GM18907 (cell line): ENCODE data around the gene UBE2D2.
"Not testable (repeated sequence)": the region's sequence is repeated elsewhere in the genome, so short reads cannot be mapped to it uniquely, and the experiment has no call there.

Experiments
- ATAC-seq: cut with Tn5 transposase; IDR thresholded peaks from one replicate; pipeline ENCODE4 v1.9.1; 2021; ENCODE audit warnings: mild to moderate bottlenecking, moderate library complexity; ENCODE audit not compliant: unreplicated experiment

UBE2D2 gene

DNA sequence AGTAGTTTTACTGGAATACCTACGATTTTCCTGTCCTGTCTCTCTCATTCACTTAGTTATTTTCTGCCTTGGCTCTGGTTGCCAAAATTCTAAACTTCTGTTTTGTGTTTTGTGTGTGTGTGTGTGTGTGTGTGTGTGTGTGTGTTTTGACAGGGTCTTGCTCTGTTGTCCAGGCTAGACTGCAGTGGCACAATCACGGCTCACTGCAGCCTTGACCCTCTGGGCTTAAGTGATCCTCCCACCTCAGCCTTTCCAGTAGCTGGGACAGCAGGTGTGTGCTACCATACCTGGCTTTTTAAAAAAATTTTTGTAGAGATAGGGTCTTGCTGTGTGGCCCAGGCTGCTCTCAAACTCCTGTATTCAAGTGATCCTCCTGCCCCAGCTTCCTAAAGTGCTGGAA lies 17.2 kb downstream of the UBE2D2 start:
- no peak for ATAC-seq

DNA sequence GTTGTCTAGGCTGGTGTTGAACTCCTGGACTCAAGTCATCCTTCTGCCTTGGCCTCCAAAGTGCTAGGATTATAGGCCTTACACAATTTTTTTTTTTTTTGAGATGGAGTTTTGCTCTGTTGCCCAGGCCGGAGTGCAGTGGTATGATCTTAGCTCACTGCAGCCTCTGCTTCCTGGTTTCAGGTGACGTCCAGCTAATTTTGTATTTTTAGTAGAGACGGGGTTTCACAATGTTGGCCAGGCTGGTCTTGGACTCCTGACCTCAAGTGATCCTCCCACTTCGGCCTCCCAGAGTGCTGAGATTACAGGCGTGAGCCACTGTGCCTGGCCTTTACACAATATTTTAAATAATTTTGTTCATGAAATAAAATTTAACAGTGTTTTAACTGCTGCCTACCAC lies 21.0 kb downstream of the UBE2D2 start:
- ATAC-seq: not testable (repeated sequence)

DNA sequence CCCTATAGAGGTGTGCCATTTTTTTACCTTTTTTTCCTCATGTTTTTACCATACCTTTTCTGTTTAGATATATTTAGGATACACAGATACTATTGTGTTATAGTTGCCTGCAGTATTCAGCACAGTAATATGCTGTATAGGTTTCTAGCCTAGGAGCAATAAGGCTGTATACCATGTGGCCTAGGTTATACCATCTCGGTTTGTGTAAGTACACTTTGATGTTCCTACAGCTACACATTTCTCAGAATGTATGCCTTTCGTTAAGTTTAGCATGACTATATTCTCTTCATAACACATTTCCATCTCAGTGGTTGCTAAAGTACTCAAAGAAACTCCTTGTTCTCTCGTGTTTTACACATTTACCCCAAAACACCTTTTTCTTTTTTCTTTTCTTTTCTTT lies 23.0 kb downstream of the UBE2D2 start:
- ATAC-seq: no peak

DNA sequence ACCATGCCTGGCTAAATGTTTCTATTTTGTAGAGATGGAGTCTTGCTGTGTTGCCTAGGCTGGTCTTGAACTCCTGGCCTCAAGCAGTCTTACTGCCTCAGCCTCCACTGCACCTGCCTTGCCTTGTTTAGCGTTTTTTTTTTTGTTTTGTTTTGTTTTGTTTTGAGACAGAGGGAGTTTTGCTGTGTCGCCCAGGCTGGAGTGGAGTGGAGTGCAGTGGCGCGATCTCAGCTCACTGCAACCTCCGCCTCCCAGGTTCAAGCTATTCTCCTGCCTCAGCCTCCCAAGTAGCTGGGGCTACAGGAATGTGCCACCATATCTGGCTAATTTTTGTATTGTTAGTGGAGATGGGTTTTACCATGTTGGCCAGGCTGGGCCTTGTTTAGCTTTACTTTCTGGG lies 27.0 kb downstream of the UBE2D2 start:
- not testable (repeated sequence) for ATAC-seq

DNA sequence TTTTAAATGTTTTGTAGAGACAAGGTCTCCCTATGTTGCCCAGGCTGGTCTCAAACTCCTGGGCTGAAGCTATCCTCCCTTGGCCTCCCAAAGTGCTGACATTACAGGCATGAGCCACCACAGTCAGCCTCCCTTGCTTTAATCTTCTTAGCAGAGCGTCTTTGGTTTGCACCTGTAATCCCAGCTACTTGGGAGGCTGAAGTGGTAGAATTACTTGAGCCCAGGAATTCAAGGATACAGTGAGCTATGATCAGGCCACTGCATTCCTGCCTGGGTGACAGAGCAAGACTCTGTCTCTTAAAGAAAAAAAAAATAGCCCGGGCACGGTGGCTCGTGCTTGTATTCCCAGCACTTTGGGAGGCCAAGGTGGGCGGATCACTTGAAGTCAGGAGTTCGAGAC lies 27.8 kb downstream of the UBE2D2 start:
- no peak for ATAC-seq

DNA sequence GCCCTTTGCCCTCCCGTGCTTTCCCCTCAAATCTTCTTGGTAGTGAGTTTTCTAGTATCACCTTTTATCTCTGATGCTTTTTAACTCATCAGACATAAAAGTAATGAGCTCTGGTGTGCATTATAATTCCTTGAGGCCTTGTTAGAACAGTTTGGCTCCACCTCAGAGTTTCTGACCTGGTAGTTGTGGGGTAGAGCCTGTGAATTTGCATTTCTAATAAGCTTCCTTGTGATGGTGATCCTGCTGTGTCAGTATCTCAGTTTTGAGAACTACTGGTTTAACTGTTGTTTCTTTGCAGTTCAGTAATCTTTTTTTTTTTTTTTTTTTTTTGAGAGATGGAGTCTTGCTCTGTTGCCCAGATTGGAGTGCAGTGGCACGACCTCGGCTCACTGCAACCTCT lies 31.1 kb downstream of the UBE2D2 start:
- no peak for ATAC-seq

DNA sequence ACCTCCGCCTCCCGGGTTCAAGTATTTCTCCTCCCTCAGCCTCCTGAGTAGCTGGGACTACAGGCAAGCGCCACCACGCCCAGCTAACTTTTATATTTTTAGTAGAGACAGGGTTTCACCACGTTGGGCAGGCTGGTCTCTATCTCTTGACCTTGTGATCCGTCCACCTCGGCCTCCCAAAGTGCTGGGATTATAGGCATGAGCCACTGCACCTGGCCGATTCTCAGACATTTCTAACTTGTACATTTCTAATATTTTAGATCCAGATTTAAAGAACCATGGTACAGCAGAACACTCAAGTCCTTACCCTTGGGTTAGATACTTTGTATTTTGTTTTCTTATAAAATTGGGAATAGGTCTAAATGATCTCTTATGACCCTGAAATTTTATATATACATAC lies 31.9 kb downstream of the UBE2D2 start:
- not testable (repeated sequence) for ATAC-seq

DNA sequence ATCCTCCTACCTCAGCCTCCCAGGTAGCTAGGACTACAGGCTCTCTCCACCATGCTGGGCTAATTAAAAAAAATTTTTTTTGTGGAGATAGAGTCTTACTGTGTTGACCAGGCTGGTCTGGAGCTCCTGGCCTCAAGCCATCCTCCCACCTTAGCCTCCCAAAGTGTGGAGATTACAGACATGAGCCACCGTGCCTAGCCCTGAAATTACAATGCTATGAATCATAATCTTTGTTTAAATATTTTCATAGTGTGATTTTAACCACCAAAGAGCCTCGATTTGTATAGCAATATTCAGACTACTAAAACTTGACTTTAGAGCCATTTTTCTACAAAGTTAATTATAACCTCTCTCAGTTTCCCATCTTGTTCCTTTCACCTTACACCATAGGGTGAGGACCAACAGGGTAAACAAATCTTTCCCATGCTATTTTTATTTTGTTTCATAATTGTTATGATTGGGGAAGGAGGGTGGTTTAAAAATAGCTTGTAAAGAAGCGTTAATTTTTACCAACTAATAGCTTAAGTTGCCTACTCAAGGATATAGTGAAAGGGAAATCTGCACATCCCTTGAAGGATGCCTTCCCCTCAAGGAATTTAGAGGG lies 32.7 kb downstream of the UBE2D2 start:
- no peak for ATAC-seq

DNA sequence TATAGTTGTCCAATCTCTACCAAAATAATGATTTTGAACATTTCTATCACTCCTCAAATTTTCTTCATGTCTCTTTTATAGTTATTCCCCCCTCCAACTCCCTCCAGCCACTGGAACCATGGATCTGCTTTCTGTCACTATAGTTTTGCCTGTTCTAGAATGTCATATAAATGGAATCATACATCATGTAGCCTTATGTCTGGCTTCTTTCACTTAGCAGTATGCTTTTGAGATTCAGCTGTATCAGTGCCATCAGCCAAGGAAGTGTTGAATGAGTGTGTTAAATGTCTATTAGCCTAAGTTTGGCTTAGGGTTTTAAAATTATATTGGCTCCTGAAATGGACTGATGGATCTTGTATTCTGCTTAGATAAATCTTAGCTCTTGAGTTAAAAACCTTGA lies 36.0 kb downstream of the UBE2D2 start:
- ATAC-seq: no peak

DNA sequence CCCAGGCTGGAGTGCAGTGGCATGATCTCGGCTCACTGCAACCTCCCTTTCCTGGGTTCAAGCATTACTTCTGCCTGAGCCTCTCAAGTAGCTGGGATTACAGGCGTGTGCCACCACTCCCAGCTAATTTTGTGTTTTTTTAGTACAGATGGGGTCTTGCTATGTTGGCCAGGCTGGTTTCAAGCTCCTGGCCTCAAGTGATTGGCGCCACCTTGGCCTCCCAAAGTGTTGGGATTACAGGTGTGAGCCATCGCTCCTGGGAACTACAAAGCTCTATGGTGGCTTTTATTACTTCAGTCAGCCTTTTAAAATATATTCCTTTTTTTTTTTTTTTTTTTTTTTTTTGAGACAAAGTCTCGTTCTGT lies 37.4 kb downstream of the UBE2D2 start:
- not testable (repeated sequence) for ATAC-seq

DNA sequence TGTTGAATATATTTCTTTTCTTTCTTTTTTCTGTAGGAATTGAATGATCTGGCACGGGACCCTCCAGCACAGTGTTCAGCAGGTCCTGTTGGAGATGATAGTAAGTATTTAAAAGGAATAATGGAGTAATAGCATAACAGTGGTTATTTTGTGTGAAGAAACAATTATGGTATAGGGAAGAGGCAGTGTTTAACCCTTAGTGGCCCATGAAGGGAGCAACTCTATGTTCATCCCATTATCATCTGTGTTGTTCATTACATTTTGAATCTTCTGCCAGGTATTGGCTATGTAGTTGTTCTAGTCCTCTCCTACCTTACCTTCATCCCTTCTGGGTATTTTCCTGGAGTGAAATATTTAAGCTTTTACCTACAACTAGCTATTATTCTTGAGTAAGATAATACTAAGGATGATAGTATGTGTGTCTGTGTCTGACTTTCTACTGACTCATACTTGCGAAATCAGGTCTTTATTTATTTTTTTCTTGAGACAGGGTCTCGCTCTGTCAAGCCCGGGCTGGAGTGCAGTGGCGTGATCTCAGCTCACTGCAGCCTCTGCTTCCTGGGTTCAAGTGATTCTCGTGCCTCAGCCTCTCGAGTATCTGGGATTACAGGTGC lies 39.3 kb downstream of the UBE2D2 start:
- no peak for ATAC-seq

DNA sequence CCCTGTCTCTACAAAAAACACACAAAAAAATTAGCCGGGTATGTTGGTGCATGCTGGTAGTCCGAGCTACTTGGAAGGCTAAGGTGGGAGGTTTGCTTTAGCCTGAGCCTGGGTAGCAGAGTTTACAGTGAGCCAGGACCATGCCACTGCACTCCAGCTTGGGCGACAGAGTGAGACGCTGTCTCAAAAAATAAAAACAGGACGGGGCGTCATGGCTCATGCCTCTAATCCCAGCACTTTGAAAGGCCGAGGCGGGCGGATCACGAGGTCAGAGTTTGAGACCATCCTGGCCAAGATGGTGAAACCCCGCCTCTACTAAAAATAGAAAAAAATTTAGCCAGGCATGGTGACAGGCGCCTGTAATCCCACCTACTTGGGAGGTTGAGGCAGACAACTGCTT lies 40.3 kb downstream of the UBE2D2 start:
- ATAC-seq: no peak

DNA sequence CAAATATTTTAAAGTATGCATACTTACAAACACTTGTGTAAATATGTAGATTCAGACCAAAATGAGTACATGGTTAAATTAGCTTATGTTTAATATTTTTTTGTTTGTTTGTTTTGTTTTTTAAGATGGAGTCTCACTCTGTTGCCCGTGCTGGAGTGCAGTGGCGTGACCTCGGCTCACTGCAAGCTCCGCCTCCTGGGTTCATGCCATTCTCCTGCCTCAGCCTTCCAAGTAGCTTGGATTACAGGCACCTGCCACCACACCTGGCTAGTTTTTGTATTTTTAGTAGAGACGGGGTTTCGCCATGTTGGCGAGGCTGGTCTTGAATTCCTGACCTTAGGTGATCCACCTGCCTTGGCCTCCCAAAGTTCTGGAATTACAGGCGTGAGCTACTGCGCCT lies 40.8 kb downstream of the UBE2D2 start:
- ATAC-seq: not testable (repeated sequence)

DNA sequence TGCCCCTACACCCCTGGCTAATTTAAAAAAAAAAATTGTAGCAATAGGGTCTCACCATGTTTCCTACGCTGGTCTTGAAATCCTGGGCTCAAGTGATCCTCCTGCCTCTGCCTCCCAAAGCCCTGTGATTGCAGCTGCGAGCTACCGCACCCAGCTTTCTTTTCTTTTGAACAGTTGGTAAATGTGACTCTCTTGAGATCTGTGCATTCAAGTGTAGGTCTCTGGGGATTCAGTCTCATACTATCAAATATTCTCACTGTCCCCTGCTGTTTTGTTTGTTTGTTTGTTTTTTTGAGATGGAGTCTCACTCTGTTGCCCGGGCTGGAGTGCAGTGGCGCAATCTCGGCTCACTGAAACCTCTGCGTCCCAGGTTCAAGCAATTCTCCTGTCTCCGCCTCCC lies 44.7 kb downstream of the UBE2D2 start:
- no peak for ATAC-seq

DNA sequence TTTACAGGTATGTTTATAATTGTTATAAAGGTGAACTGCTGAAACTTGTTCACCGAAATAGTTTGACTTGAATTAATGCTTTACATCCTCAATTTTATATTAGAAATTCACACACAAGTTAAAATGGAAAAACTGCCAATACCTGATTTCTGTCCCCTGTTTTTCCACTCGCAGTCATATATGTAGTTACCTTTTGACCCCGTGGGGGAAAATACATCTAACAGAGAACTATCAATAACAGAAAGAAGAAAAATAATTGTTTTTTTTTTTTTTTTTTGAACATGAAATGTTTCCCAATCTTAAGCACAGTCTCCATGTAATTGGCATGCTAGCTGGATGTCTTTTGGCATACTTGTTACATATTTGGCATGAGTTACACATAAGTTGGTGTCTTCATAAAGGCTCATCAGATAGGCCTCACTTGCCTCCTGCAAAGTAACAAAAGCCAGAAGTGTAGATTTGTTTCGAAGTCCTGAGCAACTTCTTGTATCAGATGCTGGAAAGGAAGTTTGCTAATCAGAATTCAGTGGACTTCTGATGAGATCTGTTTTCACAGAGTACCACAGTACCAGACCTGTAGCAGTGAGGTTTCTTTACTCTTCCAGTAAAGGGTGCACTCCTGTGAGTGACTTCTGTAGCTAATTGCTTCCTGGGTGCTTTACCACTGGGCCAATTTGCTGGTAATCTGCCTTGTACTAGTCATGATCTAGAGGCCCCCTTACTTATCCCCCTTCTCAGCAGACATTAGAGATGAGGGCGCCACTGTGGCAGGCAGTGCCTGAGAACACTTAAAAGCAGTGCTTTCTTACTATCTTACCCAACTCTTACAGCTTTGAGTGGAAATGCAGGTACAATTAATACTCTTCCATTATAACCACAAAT lies 50.8 kb downstream of the UBE2D2 start:
- ATAC-seq: no peak

DNA sequence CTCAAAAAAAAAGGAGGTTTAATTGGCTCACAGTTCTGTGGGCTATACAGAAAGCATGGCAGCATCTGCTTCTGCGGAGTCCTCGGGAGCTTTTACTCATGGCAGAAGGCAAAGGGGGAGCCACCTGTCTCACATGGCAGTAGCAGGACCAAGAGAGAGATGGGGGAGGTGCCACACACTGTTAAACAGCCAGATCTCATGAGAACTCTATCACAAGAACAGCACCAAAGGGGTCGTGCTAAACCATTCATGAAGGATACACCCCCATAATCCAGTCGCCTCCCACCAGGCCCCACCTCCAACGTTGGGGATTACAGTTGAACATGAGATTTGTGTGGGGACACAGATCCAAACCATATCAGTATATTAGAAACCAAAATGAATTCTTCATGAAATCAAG lies 58.7 kb downstream of the UBE2D2 start:
- no peak for ATAC-seq

DNA sequence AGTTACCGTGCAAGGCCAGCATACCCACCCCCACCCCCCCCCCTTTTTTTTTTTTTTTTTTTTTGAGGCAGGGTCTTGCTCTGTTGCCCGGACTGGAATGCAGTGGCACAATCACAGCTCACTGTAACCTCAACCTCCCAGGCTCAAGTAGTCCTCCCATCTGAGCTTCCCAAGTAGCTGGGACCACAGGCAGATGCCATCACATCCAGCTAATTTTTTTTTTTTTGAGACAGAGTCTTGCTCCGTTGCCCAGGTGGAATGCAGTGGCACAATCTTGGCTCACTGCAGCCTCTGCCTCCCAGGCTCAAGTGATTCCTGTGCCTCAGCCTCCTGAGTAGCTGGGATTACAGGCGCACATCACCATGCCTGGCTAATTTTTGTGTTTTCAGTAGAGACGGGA lies 64.3 kb downstream of the UBE2D2 start:
- ATAC-seq: not testable (repeated sequence)

DNA sequence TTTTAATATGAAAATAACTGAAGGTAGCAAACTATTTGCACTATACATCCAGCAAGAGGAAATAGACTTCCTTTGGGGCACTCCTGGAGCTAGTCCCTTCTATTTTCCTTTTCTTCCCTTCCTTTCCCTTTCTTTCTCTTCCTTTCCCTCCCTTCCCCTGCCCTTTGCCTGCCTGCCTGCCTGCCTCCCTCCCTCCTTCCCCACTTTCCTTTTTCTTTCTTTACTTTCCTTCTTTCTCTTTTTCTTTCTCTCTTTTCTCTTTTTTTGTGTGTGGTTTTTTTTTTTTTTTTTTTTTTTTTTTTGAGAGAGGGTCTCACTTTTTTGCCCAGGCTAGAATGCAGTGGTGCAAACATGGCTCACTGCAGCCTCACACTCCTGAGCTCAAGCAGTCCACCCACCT lies 69.7 kb downstream of the UBE2D2 start:
- ATAC-seq: no peak

DNA sequence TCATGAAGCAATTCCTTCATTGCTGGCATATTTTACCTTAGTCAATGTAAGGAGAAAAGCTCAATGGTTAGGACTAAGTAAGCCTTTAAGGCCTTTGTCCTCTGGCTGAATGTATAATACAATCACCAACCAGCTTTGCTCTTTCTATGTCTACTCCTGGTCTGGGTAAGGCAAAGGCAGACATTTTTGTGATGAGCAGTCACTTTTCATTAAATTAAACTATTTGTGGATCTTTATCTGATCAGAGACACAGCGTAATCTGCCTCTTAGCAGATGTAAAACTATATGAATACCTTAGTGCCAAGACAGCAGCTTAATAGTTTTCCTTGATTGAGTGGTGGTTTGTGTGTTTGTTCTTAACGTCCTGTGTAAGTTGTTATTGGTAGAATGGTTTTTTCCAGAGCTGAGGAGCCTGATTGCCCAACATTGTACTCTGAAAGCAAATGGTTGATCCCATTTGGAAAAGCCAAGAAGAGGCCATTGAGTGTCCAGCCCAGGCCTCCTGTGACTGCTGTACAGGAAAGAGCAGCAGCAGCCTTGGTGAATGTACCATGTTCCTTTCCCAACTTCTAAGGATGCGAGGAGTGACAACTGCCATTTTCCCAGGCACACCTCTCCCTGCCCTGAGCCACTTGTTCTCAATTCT lies 70.5 kb downstream of the UBE2D2 start:
- ATAC-seq: no peak

DNA sequence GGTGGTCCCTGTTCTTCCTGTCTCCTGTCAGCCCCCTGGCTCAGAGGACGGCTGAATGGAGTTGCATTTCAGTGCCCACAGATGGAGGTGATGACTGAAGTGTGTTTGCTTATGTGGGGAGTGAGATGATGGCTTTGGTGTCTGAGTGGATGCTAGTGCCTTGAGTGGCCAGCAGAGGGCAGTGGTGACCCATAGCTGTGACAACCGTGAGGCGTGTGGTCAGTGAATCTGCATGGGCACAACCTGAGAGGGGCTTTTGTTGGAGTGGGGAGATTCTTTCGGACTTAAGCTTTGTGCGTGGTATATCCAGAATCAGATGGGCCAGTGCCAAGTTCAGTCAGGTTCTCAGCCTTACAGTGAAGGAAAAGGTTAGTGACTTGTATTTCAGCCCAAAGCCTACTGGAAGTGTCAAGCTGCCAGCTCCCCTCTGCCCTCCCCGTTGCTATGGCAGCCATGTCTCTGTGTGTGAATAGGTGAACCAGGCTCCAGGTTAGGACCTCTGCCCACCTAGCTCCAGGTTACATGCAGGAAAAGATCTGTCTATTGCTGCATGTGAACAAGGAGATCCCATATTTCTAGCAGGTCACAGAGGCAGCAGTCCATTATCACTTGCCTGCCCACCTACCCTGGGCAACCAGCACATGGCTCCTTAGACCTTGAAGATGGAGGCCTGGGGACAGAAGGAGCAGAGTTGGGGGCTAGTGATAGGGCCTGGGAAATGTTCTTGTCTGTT lies 72.3 kb downstream of the UBE2D2 start:
- ATAC-seq: peak; percentile 23

DNA sequence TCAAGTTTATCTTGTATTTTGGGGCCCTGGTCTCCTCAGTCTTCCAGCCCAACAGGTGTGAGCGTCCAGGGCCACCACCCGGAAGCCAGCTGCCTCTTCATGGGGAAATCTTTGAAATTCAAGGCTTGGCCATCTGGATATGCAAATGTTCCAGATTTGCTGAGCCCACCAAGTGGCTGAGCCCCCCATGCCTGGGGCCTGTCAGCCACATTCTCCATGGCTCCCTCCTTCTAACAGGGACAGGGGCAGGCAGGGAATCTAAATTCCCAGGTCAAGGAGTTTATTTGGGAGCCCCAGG lies 72.8 kb downstream of the UBE2D2 start:
- ATAC-seq: no peak
